Ishikawa (cell line): ENCODE data around the gene SNX3.

Experiments
- CEBPB ChIP-seq: IDR thresholded peaks from 2 replicates; pipeline ENCODE4 v1.6.1; 2012
- CREB1 ChIP-seq: IDR thresholded peaks from 2 replicates; pipeline ENCODE4 v1.6.1; 2012; ENCODE audit warnings: low read depth
- EGR1 ChIP-seq: IDR thresholded peaks from 2 replicates; pipeline ENCODE4 v1.6.1; 2012
- EP300 ChIP-seq: IDR thresholded peaks from 2 replicates; pipeline ENCODE4 v1.6.1; 2012; ENCODE audit warnings: borderline replicate concordance
- FOXM1 ChIP-seq: IDR thresholded peaks from 2 replicates; pipeline ENCODE4 v1.6.1; 2012; ENCODE audit warnings: low read depth, borderline replicate concordance
- MAX ChIP-seq: IDR thresholded peaks from 2 replicates; pipeline ENCODE4 v1.6.1; 2012
- NFIC ChIP-seq: IDR thresholded peaks from 2 replicates; pipeline ENCODE4 v1.6.1; 2012
- RAD21 ChIP-seq: IDR thresholded peaks from 2 replicates; pipeline ENCODE4 v1.6.1; 2012; ENCODE audit warnings: low read depth
- TAF1 ChIP-seq: IDR thresholded peaks from 2 replicates; pipeline ENCODE4 v1.6.1; 2012; ENCODE audit warnings: low read depth, mild to moderate bottlenecking
- TCF12 ChIP-seq: IDR thresholded peaks from 2 replicates; pipeline ENCODE4 v1.6.1; 2012; ENCODE audit warnings: low read depth
- TEAD4 ChIP-seq: IDR thresholded peaks from 2 replicates; pipeline ENCODE4 v1.6.1; 2012
- USF1 ChIP-seq: IDR thresholded peaks from 2 replicates; pipeline ENCODE4 v1.6.1; 2012
- YY1 ChIP-seq: IDR thresholded peaks from 2 replicates; pipeline ENCODE4 v1.6.1; 2012; ENCODE audit warnings: low read depth
- ZBTB7A ChIP-seq: IDR thresholded peaks from 2 replicates; pipeline ENCODE4 v1.6.1; 2012; ENCODE audit warnings: low read depth
- TF ChIP-seq, protein P1 (sequence below): IDR thresholded peaks from 2 replicates; pipeline ENCODE4 v1.6.1; 2012; ENCODE audit warnings: low read depth, mild to moderate bottlenecking

The SNX3 gene

DNA sequence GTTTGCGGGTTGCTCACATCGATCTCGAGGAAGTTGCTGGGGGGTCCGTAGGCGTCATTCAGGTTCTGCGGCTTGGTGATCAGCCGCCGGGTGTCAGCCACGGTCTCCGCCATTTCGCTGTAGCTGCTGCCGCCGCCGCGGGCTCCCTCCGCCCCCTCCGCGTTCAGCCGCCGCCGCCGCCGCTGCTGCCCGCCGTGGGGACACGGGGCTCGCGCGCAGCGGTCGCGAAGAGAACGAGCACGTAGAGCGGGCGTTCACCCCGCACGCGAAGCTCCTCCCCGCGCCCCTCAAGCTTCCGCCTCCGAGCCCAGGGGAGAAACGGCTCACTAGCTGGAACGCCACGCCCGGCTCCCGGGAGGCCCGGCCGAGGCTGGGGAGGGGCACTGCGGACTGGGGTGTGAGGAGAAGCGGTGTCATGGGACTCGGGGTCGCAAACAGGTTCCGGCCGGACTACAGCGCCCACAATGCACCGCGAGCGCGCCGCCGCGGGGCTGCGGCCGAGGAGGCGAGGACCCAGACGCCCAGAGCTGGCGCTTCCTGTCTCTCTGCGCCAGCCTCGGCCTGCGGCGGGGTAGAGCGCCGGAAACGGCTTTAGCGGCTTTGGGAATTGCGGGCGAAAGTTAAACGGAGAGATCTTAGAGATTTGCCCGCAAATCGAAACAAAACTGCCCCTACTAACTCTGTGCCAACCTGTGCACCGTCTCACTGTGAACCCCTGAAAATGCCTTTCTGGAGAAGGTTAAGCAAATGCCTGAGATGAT is at the start of gene SNX3:
Gene SNX3 (minus strand): TSS at position 232 of the 761 bp plus-strand sequence. CDS start 119 bp downstream, at position 113.
- TF ChIP-seq USF1 = peak; percentile 63
- TF ChIP-seq EP300 = peak; percentile 54
- TF ChIP-seq, protein P1, sequence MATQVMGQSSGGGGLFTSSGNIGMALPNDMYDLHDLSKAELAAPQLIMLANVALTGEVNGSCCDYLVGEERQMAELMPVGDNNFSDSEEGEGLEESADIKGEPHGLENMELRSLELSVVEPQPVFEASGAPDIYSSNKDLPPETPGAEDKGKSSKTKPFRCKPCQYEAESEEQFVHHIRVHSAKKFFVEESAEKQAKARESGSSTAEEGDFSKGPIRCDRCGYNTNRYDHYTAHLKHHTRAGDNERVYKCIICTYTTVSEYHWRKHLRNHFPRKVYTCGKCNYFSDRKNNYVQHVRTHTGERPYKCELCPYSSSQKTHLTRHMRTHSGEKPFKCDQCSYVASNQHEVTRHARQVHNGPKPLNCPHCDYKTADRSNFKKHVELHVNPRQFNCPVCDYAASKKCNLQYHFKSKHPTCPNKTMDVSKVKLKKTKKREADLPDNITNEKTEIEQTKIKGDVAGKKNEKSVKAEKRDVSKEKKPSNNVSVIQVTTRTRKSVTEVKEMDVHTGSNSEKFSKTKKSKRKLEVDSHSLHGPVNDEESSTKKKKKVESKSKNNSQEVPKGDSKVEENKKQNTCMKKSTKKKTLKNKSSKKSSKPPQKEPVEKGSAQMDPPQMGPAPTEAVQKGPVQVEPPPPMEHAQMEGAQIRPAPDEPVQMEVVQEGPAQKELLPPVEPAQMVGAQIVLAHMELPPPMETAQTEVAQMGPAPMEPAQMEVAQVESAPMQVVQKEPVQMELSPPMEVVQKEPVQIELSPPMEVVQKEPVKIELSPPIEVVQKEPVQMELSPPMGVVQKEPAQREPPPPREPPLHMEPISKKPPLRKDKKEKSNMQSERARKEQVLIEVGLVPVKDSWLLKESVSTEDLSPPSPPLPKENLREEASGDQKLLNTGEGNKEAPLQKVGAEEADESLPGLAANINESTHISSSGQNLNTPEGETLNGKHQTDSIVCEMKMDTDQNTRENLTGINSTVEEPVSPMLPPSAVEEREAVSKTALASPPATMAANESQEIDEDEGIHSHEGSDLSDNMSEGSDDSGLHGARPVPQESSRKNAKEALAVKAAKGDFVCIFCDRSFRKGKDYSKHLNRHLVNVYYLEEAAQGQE = no peak
- peak; percentile 47 for TF ChIP-seq YY1
- peak; percentile 4; the same call in 1 of the 2 replicates for TF ChIP-seq TEAD4
- no peak for TF ChIP-seq CEBPB
- peak; percentile 54 for TF ChIP-seq MAX
- no peak for TF ChIP-seq NFIC
- peak; percentile 84 for TF ChIP-seq TAF1
- no peak for TF ChIP-seq TCF12
- peak; percentile 31; the same call in 1 of the 2 replicates for TF ChIP-seq CREB1
- no peak for TF ChIP-seq ZBTB7A
- no peak for TF ChIP-seq EGR1

- TF ChIP-seq EP300 (no peak), EGR1 (no peak), USF1 (no peak), YY1 (no peak)
Measured at GRCh38 chr6:108309844-108310243, 49.0 kb upstream of the SNX3 start.

GRCh38 chr6:108304646-108305045 is 43.8 kb upstream of the SNX3 start:
- TF ChIP-seq EGR1 (no peak), USF1 (no peak), CEBPB (no peak), FOXM1 (no peak), ZBTB7A (no peak), MAX (no peak), NFIC (no peak), TEAD4 (no peak), RAD21 (no peak), CREB1 (no peak), YY1 (no peak), TAF1 (no peak), TCF12 (no peak), EP300 (no peak)
- TF ChIP-seq, protein P1 = no peak

- no peak for TF ChIP-seq EGR1
- TF ChIP-seq RAD21 = no peak
- no peak for TF ChIP-seq YY1
- no peak for TF ChIP-seq USF1
- no peak for TF ChIP-seq FOXM1
- no peak for TF ChIP-seq NFIC
- no peak for TF ChIP-seq CREB1
- no peak for TF ChIP-seq TEAD4
- TF ChIP-seq TAF1 = no peak
- no peak for TF ChIP-seq MAX
- TF ChIP-seq ZBTB7A = no peak
- TF ChIP-seq EP300 = no peak
- no peak for TF ChIP-seq TCF12
- TF ChIP-seq, protein P1 = no peak
- no peak for TF ChIP-seq CEBPB
Measured at GRCh38 chr6:108302386-108302785, 41.5 kb upstream of the SNX3 start.
